GM21619 (cell line): ENCODE results near the gene CEP104.

Source experiments
- ATAC-seq: cut with Tn5 transposase; IDR thresholded peaks from one replicate; pipeline ENCODE4 v1.9.1; 2021; ENCODE audit not compliant: unreplicated experiment

CEP104 gene

DNA sequence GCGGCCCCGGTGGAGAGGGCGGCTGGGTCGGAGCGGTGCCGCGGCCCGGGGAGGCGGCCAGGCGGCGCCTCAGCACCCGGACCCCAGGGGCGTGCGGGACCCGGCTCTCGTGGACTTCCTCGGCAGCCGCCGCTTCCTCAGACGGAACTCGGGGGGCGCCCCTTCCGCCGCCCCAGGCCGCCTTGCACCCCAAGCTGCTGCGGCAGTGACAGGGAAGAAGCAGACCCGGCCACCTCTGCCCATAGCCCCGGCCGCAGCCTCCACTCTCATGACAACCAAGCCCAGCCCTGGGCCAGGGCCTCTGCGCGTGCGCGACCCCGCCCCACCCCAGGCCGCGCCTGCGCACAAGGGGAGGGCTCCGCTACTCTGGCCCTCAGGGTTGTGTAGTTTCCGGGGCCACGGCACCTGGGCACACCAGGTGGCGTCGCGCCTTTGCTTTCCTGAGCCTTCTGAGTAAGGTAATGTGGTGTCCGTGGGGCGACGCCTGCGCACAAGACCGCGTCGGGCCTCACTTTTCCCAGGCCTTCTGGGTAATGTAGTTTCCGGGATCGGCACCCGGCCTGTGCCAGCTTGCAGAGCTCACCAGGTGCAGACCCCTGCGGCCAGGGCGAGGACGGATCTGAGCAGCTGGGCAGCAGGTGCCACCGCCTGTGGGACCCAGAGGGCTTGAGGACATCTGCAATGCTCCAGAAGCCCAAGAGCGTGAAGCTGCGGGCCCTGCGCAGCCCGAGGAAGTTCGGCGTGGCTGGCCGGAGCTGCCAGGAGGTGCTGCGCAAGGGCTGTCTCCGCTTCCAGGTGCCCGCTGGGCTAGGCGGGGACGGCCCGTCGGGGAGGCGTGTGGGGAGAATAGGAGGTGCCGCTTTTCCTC is at the start of gene CEP104, which contains the start of gene DFFB:
Gene CEP104, minus strand, starts transcription at position 289 of the 868 bp plus-strand sequence. CDS start 4,804 bp downstream, outside the sequence.
Gene DFFB, plus strand, starts transcription at position 554 of the 868 bp plus-strand sequence. Its CDS starts 128 bp downstream, at position 682.
- peak; percentile 95 for ATAC-seq

DNA sequence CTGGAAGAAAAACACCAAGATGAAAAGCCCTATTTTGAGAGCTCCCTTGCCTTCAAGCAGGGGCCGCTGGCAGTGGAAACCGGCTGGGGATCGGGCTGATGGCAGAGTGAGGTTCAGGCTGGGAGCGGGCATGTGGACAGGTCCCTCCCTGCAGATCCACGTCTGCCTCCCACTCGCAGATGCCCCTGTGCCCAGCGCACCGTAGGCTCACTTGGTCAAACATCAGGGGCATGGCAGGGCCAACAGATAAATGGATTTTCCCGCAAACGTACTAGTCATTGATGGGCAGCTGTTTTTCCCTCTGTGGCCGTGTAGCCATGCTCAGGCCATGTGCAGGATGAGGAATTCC is 49.6 kb upstream of the CEP104 start:
- no peak for ATAC-seq

GRCh38 chr1:3905953-3906671 is 49.1 kb upstream of the CEP104 start:
- ATAC-seq: no peak

- ATAC-seq: no peak
Observed at GRCh38 chr1:3905266-3905952, 48.4 kb upstream of the CEP104 start.

GRCh38 chr1:3904843-3905185 is 47.8 kb upstream of the CEP104 start:
- no peak for ATAC-seq

DNA sequence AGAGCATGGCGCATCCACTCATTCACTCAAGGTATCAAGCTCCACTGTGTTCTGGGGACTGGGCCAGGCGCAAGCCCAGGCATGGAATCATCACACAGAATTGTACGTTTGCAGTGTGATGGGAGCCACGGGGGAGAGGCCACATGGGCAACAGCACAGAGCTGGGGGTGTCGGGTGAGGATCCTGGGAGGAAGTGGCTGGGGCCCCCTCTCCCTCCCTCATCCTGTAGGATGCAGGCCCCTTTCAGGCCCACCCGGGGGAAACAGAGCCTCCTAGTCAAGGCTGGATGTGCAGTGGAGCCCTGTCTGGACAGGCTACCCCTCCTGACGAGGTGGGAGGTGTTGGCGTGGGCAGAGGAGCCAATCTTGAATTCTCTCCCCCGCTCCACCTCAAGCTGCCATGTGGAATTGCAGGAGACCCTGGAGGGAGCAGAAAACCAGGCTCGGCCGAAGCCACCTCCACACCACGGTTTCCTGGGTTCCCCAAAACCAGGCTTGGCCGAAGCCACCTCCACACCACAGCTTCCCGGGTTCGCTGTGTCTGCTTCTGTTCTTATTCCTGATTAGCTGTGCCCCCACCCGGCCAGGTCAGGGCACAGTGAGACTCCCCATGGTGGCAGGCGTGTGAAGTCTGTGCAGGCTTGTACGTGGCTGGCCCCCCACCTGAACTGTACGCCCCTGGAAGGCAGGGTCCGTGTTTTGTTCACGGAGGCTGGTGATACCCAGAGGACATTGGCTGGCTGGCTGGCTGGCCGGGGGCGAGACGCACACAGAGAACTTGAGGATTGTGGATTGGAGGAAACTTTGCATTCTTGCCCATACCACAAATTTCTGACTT is 47.2 kb upstream of the CEP104 start:
- ATAC-seq: no peak

GRCh38 chr1:3903141-3904005 is 46.4 kb upstream of the CEP104 start:
- ATAC-seq: no peak

DNA sequence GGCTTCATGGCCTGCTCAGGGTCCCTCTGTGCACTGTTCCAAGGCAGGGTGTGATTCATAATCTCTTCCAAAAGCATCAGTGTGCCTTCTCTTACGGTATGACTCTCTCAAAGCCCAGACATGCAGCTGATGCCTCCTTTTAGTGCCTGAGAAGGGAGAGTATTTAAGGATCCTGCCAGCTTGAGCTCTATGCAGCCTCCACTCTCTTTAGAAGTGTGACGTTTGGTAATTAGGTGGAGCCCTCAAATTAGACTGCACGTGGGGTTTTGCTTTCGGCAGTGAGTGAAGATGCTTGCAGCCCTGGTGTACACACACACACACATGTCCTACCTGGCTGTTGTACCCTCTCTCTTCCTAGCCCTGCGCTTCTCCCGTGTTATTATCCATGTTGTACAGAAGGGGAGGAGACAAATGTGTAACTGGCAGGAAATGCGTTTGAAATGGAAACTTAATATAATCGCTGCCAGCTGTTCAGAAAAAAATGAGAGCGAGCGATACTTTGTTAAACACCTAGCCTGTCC is 45.6 kb upstream of the CEP104 start:
- ATAC-seq: no peak

DNA sequence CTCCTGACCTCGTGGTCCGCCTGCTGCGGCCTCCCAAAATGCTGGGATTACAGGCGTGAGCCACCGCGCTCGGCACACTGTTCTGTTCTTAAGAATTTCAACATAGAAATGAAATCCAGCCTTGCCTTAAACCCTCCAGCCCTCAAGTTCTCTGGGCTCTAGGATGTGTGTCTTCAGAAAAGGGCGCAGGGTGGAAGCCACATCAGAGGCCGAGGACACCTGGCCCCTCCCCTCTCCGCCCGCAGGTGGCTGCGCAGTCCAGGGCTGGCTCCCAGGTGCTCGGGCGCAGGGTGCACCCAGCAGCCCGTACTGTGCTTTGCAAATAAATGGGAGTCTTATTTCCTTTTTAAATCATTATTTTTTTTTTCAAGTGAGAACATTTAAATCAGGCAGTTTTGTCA is 45.1 kb upstream of the CEP104 start:
- ATAC-seq: no peak

DNA sequence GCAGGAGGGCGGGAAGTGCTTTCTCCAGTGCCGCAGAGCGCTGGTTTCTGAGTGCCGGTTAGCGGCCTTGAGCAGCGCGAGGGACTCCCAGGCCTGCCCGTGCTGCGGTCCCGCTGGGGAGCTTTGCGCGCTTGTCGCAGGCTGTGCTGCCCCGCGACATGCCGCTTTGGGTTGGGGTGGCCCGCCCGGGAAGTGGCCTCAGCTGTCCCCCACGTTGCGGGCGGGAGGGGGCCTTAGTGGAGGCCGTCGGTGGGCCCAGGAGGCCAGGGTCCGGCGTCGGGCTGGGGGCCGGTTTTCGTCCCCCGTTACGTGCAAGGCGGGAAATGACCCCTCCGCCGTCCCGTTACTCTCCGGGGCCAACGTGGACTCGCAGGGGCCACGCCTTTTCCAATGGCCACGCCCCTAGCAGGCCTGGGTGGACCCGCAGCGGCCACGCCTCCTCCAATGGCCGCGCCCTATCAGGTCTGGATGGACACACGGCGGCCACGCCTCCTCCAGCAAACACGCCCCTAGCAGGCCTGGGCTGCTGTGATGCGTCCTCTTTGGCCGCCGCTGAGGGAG is 44.0 kb upstream of the CEP104 start:
- ATAC-seq: peak; percentile 56

GRCh38 chr1:3900150-3900968 is 43.3 kb upstream of the CEP104 start, which contains the start of gene C1orf174:
TSS of gene C1orf174 (minus strand) at chr1:3900272. CDS start at chr1:3900186, 86 bp downstream.
- ATAC-seq: peak; percentile 63

DNA sequence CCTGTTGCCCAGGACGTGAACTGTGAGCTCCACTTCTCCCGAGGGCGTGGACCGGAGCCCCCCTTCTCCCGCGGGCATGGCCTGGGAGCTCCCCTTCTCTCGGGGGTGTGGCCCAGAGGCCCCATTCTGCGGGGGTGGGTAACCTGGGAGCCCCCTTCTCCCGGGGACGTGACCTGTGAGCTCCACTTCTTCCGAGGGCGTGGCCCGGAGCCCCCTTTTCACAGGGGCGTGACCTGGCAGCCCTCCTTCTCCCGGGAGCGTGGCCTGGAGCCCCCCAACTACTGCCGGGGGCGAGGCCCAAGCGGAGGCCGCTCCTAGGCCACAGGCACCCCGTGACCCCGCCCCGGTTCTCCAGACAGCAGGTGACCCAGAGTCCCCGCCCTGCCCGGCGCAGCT is 42.7 kb upstream of the CEP104 start:
- peak; percentile 3 for ATAC-seq

DNA sequence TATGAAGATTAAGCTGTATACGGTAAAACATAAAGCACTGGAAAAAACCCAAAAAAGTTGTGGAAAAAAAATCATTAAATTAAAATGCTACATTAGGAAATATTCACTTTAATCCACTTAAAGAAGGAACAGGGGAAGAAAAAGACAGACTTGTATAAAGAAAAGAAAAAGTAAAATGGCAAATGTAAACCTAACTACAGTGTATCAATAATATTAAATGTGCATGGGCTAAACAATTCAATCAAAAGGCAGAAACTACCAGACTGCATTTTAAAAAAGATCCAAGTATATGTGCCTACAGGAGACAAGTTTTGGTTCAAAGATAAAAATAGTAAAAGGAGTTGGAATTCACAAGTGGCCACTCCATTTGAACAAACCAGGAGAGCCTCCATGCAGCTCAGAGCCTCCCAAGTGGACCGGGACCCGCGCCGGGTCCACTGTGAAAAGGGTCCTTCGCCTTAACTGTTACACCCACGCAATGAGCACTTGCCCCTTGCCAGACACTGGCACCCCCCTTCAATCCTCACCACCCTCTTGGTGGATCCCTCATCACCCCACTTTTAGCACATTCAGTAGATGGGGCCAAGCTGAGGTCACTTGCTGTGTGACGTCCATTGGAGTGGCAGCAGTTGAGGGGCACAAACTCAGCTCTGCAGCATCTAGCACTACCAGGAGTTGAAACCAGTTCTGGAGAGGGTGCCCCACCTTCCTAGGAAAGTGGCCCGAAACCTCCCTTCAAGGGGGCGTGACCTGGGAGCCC is 42.2 kb upstream of the CEP104 start:
- ATAC-seq: no peak

- no peak for ATAC-seq
Observed at GRCh38 chr1:3898475-3898735, 41.4 kb upstream of the CEP104 start.

DNA sequence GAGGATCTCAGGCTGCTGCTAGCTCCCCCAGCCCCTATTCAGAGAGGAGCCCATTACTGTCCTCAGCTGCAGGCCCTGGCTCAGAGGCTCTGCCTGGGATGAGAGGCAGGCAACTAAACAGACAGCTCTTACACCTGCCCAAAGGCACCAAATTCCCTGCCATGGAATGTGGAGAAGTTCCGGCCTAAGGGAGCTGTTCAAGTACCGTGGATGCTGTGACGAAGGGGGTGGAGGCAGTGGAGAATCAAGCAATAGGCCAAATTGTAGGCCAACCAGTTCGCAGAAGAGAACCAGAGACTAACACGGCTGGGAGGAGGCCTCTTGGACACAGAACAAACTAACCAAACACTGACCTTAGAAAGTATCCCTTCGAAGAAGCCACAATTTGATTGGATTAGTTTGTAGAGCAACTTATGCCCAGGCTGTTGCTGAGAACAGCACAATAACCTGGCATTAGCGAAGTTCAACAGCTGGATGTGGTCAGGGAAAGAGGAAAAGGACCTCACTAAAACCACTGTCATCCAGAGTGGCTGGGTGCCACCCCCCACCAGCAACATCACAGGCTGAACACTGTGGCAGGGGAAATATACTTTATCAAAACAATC is 39.5 kb upstream of the CEP104 start:
- no peak for ATAC-seq

DNA sequence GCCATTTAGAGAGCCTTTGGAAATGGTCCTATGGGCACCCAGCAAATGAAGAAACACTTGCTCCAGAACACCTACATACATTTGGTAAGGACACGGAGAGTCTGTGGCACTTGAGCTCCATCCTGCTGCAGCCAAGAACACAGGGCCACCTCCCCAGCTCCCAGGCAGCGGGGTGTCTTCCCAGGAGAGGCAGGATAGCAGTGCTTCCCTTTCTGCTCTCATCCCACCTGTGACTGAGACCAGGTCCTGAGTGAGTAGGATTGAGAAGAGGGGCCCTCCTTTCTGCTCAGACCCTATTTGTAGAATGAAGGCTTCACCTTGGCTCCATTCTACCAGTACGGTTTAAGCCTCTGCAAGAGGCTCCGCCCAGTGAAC is 38.9 kb upstream of the CEP104 start:
- no peak for ATAC-seq

GRCh38 chr1:3895279-3895950 is 38.4 kb upstream of the CEP104 start:
- ATAC-seq: no peak
